Spleen (tissue), 7 donors: ENCODE results near the gene CUX1.

Source experiments
- POLR2A ChIP-seq, 3 donors: fragments of 450-650 bp; IDR thresholded peaks; one replicate each; pipeline ENCODE4 v1.5.1; 2017; ENCODE audit warnings: antibody characterized with exemption in 3 of 3, mild to moderate bottlenecking in 1 of 3
- POLR2AphosphoS5 ChIP-seq, 3 donors: sonication (generic); formaldehyde crosslinking; IDR thresholded peaks; one replicate each; pipeline ENCODE4 v1.5.1; 2017; ENCODE audit warnings: antibody characterized with exemption in 3 of 3
- TF ChIP-seq, protein P1 (sequence below), 11 experiments: fragments of 200-600 bp in 7 of 11; fragments of 450-650 bp in 4 of 11; sonication (generic) in 4 of 11; IDR thresholded peaks in 8 of 11; conservative IDR thresholded peaks in 3 of 11; 1 replicate in 7 of 11; 2 replicates in 4 of 11; pipeline versions ENCODE4 v1.4.0 to v1.8.0; 2016 to 2021; ENCODE audit warnings: antibody characterized with exemption in 11 of 11, inconsistent platforms in 4 of 11, mild to moderate bottlenecking in 1 of 11
- donor health status: DM: no; HTN: no; CAD: no; lungs with moderate emphysema.
- donor health status: DM: no; HTN: no; CAD: no.
- donor health status: DM: no; HTN: no; CAD: no.

DNA sequence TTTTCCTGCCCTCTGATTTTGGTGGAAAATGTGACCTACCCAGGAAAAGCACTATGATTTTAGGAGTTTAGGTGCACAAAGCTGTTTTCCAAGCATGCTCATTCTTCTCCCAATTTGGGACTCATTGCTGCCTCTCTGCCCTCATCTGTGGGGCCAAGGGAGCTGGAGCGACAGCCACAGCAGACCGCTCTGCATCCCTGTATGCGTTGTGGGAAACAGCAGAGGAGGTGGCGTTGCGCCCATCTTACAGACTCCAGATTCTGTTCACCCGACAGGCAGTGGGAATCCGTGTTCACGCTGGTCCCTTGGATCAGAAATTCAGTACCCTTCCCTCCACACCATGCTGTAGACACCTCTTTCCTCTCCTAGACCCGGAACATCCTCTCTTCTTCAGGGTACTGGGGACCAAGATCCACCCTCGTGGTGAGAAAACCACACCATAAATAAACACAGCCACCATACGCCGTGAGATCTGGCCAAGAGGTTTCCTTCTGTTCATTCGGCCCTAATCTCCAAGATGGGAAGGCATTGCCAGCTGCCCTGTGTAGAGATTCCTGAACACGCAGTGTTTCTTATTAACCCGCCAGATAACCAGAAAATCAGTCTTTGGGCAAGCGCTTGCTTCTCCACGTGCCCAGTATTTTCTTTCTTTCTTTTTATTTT lies 87.9 kb downstream of the CUX1 start:
- TF ChIP-seq, protein P1, sequence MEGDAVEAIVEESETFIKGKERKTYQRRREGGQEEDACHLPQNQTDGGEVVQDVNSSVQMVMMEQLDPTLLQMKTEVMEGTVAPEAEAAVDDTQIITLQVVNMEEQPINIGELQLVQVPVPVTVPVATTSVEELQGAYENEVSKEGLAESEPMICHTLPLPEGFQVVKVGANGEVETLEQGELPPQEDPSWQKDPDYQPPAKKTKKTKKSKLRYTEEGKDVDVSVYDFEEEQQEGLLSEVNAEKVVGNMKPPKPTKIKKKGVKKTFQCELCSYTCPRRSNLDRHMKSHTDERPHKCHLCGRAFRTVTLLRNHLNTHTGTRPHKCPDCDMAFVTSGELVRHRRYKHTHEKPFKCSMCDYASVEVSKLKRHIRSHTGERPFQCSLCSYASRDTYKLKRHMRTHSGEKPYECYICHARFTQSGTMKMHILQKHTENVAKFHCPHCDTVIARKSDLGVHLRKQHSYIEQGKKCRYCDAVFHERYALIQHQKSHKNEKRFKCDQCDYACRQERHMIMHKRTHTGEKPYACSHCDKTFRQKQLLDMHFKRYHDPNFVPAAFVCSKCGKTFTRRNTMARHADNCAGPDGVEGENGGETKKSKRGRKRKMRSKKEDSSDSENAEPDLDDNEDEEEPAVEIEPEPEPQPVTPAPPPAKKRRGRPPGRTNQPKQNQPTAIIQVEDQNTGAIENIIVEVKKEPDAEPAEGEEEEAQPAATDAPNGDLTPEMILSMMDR (IDR thresholded peaks at IDR 0.05 in 8 of 11, conservative IDR thresholded peaks at IDR 0.05 in 3 of 11): no peak
- no peak for TF ChIP-seq POLR2A (IDR thresholded peaks at IDR 0.05)
- TF ChIP-seq POLR2AphosphoS5 (IDR thresholded peaks at IDR 0.05): no peak
